Neuronal stem cell (in vitro differentiated cells): Measurements from ENCODE around the gene ISCA2.
"Not testable (repeated sequence)": the region's sequence is repeated elsewhere in the genome, so short reads cannot be mapped to it uniquely, and the experiment has no call there.

Experiments
- DNase-seq: peaks from one replicate; pipeline ENCODE4 v3.0.0-alpha.2; 2013; ENCODE audit warnings: low spot score
- H2AFZ ChIP-seq: one replicate; pipeline ENCODE4 v1.6.1; 2013; ENCODE audit warnings: mild to moderate bottlenecking, low read length, inconsistent platforms
- H2AK5ac ChIP-seq: 2 replicates; pipeline ENCODE4 v1.6.1; 2013; ENCODE audit warnings: low read depth, mild to moderate bottlenecking, inconsistent platforms, low read length, moderate library complexity, mixed read lengths
- H2BK120ac ChIP-seq: 2 replicates; pipeline ENCODE4 v1.6.1; 2013; ENCODE audit warnings: low read depth, mild to moderate bottlenecking, inconsistent platforms, low read length, moderate library complexity, mixed read lengths
- H2BK12ac ChIP-seq: one replicate; pipeline ENCODE4 v1.6.1; 2013; ENCODE audit warnings: low read length, inconsistent platforms
- H2BK15ac ChIP-seq: 2 replicates; pipeline ENCODE4 v1.6.1; 2013; ENCODE audit warnings: mild to moderate bottlenecking, low read length, inconsistent platforms, mixed read lengths
- H2BK5ac ChIP-seq: one replicate; pipeline ENCODE4 v1.6.1; 2013; ENCODE audit warnings: inconsistent platforms, mild to moderate bottlenecking, low read length, moderate library complexity
- H3K14ac ChIP-seq: one replicate; pipeline ENCODE4 v1.6.1; 2013; ENCODE audit warnings: low read length, inconsistent platforms
- H3K18ac ChIP-seq: 2 replicates; pipeline ENCODE4 v1.6.1; 2013; ENCODE audit warnings: low read length, inconsistent platforms
- H3K23ac ChIP-seq: 2 replicates; pipeline ENCODE4 v1.6.1; 2013; ENCODE audit warnings: low read depth, mild to moderate bottlenecking, mixed read lengths, low read length, inconsistent platforms; ENCODE audit not compliant: poor library complexity
- H3K27ac ChIP-seq: replicated peaks from 3 replicates; pipeline ENCODE4 v1.5.1; 2013; ENCODE audit warnings: low read length, inconsistent platforms
- H3K27me3 ChIP-seq, 3 experiments: 2 replicates each; pipeline ENCODE4 v1.6.1; 2013; ENCODE audit warnings: low read length in 3 of 3, mild to moderate bottlenecking in 2 of 3, inconsistent platforms in 1 of 3, low read depth in 1 of 3, mixed read lengths in 1 of 3, moderate library complexity in 1 of 3; ENCODE audit not compliant: control insufficient read depth in 3 of 3, insufficient read depth in 3 of 3
- H3K36me3 ChIP-seq, 2 donors: replicated peaks in 1 of 2; 2 replicates each; pipeline ENCODE4 v1.6.1; 2013; ENCODE audit warnings: low read length in 2 of 2; ENCODE audit not compliant: control insufficient read depth in 2 of 2, insufficient read depth in 2 of 2
- H3K4ac ChIP-seq: 2 replicates; pipeline ENCODE4 v1.6.1; 2013; ENCODE audit warnings: inconsistent platforms, mild to moderate bottlenecking, low read length, moderate library complexity
- H3K4me1 ChIP-seq, 2 donors: 1 replicate in 1 of 2; 2 replicates in 1 of 2; pipeline ENCODE4 v1.6.1; 2013; ENCODE audit warnings: low read length in 2 of 2, low read depth in 1 of 2; ENCODE audit not compliant: control insufficient read depth in 2 of 2, insufficient read depth in 1 of 2
- H3K4me2 ChIP-seq: one replicate; pipeline ENCODE4 v1.6.1; 2013; ENCODE audit warnings: mild to moderate bottlenecking, low read length, inconsistent platforms; ENCODE audit not compliant: insufficient read depth, poor library complexity, severe bottlenecking
- H3K4me3 ChIP-seq, 2 donors: 2 replicates each; pipeline ENCODE4 v1.5.1; 2013; ENCODE audit warnings: low read length in 2 of 2, mild to moderate bottlenecking in 2 of 2, inconsistent platforms in 1 of 2, moderate library complexity in 1 of 2
- H3K79me1 ChIP-seq: one replicate; pipeline ENCODE4 v1.6.1; 2013; ENCODE audit warnings: low read depth, mild to moderate bottlenecking, inconsistent platforms, low read length, moderate library complexity
- H3K9ac ChIP-seq: one replicate; pipeline ENCODE4 v1.6.1; 2013; ENCODE audit warnings: mild to moderate bottlenecking, low read depth, low read length, inconsistent platforms; ENCODE audit not compliant: poor library complexity
- H3K9me3 ChIP-seq, 2 donors: replicated peaks in 1 of 2; 2 replicates each; pipeline versions ENCODE3 to v1.6.1; 2013; ENCODE audit warnings: low read length in 2 of 2, mild to moderate bottlenecking in 2 of 2, inconsistent platforms in 1 of 2, low read depth in 1 of 2, mixed read lengths in 1 of 2, moderate library complexity in 1 of 2; ENCODE audit not compliant: control insufficient read depth in 2 of 2, insufficient read depth in 1 of 2
- H4K8ac ChIP-seq: one replicate; pipeline ENCODE4 v1.6.1; 2013; ENCODE audit warnings: low read depth, mild to moderate bottlenecking, inconsistent platforms, low read length, moderate library complexity
- H4K91ac ChIP-seq: one replicate; pipeline ENCODE4 v1.6.1; 2013; ENCODE audit warnings: low read length, low read depth, mild to moderate bottlenecking, inconsistent platforms; ENCODE audit not compliant: poor library complexity
- WGBS, 2 donors: extraction: QIAGEN DNeasy Blood & Tissue Kit; methylation state at CpG; one replicate each; pipeline ENCODE4 v1.1.7; 2013; ENCODE audit warnings: missing lambda C conversion rate in 2 of 2, mixed read lengths in 1 of 2; ENCODE audit not compliant: insufficient read length in 2 of 2, insufficient replicate concordance in 1 of 2; ENCODE audit errors: extremely low coverage in 2 of 2; 5-methylcytosine and 5-hydroxymethylcytosine counted together

ISCA2 gene

DNA sequence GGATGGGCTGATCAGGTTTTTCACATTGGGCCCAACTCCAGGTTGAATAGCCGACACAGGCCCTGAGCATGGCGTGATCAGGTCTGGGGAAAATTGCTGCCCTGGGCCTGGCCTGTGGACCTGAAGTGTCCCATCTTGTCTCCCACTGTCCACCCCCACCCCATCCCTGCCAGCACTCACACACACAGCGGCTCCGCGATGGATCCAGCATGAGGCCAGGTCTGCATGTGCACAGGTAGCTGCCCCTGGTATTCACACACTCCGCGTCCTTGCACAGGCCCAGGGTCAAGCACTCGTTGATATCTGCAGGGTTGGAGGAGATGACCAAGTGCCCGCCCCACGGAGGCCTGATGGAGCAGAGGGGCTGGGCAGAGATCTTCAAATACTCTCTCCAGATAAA is 38.7 kb downstream of the ISCA2 start:
- Histone ChIP-seq H2BK12ac (no peak overlapping the region), H3K9me3 (no peaks in the 10 kb centered on the region), H3K4me1 (peaks cover 4 to 5% of the 10 kb centered on the region in 2 donors), H2AK5ac (peak overlapping the region; percentile 65), H3K18ac (peak overlapping the region; percentile 38), H2AFZ (peak overlapping the region; percentile 84), H3K27me3 (peaks cover 0 to 26% (median 0%) of the 10 kb centered on the region in 3 experiments), H3K23ac (peak overlapping the region; percentile 87), H2BK5ac (peak overlapping the region; percentile 10), H4K8ac (no peak overlapping the region), H3K79me1 (no peaks in the 10 kb centered on the region), H4K91ac (no peak overlapping the region), H3K36me3 (no peaks in the 10 kb centered on the region), H2BK120ac (peak overlapping the region; percentile 19), H3K4me2 (no peak overlapping the region), H3K9ac (peak overlapping the region; percentile 24), H2BK15ac (peak overlapping the region; percentile 61), H3K4me3 (no peak overlapping the region), H3K4ac (no peak overlapping the region), H3K14ac (no peak overlapping the region), H3K27ac (no peak overlapping the region)
- no CpG with 5 or more reads among the region's 10 CpGs for WGBS, 2 donors
- no peak for DNase-seq

DNA sequence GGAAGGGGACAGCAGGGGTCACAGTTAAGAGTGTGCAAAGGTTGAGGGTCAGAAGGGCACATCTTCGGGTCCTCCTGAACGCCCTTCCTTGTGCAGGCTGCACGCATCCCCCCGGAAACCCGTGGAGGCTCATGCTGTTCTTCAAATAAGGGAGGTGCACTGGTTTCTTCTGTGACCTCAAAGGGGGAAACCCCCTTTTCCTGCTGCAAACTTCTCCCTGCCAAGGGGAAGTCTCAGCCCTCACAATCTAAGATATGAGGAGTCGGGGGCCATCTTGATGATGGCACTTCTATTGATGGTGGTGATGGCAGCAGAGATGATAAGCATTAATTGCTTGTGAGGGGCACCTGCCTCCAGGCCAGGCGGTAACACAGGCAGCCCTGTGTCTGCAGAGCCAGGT is 40.0 kb downstream of the ISCA2 start:
- Histone ChIP-seq H2AFZ (no peak overlapping the region), H3K79me1 (no peaks in the 10 kb centered on the region)
- no CpG with 5 or more reads among the region's 7 CpGs for whole genome bisulfite sequencing, 2 donors

GRCh38 chr14:74535756-74536325 is 42.3 kb downstream of the ISCA2 start:
- no peak for DNase-seq
- H4K91ac ChIP-seq: no peak overlapping the region
- no peak overlapping the region for H3K14ac ChIP-seq
- no peak overlapping the region for H2BK120ac ChIP-seq
- H3K36me3 ChIP-seq: no peaks in the 10 kb centered on the region
- H3K4me2 ChIP-seq: no peak overlapping the region
- no peaks in the 10 kb centered on the region for H3K9me3 ChIP-seq
- peaks cover 0 to 21% (median 0%) of the 10 kb centered on the region in 3 experiments for H3K27me3 ChIP-seq
- H2BK12ac ChIP-seq: no peak overlapping the region
- H4K8ac ChIP-seq: no peak overlapping the region
- no peak overlapping the region for H3K4ac ChIP-seq
- H3K4me3 ChIP-seq: no peak overlapping the region
- H2BK15ac ChIP-seq: no peak overlapping the region
- WGBS, 2 donors: no CpG with 5 or more reads among the region's 10 CpGs
- no peak overlapping the region for H3K23ac ChIP-seq
- no peaks in the 10 kb centered on the region for H3K79me1 ChIP-seq
- H2AK5ac ChIP-seq: peak overlapping the region; percentile 40
- no peak overlapping the region for H3K9ac ChIP-seq
- peak overlapping the region; percentile 65 for H3K18ac ChIP-seq
- H3K4me1 ChIP-seq: peaks cover 4 to 5% of the 10 kb centered on the region in 2 donors
- H2AFZ ChIP-seq: peak overlapping the region; percentile 53
- H2BK5ac ChIP-seq: no peak overlapping the region
- no peak overlapping the region for H3K27ac ChIP-seq

More for the DNA sequence above, 40.0 kb downstream of the ISCA2 start:
- no peak overlapping the region for H2BK12ac ChIP-seq
- no peak for DNase-seq
- H3K27me3 ChIP-seq: peaks cover 0 to 21% (median 0%) of the 10 kb centered on the region in 3 experiments
- H3K23ac ChIP-seq: no peak overlapping the region
- no peak overlapping the region for H4K91ac ChIP-seq
- H3K4ac ChIP-seq: no peak overlapping the region
- no peaks in the 10 kb centered on the region for H3K9me3 ChIP-seq
- no peak overlapping the region for H3K9ac ChIP-seq
- no peak overlapping the region for H4K8ac ChIP-seq
- no peak overlapping the region for H2BK5ac ChIP-seq
- H3K36me3 ChIP-seq: no peaks in the 10 kb centered on the region
- no peak overlapping the region for H3K4me2 ChIP-seq
- H3K18ac ChIP-seq: no peak overlapping the region
- no peak overlapping the region for H3K14ac ChIP-seq
- H2BK120ac ChIP-seq: no peak overlapping the region
- H2BK15ac ChIP-seq: no peak overlapping the region
- no peak overlapping the region for H3K4me3 ChIP-seq
- H2AK5ac ChIP-seq: no peak overlapping the region
- peaks cover 4 to 5% of the 10 kb centered on the region in 2 donors for H3K4me1 ChIP-seq
- no peak overlapping the region for H3K27ac ChIP-seq

- H2BK120ac ChIP-seq, H3K9me3 ChIP-seq, H3K79me1 ChIP-seq, H3K36me3 ChIP-seq, H3K18ac ChIP-seq, H4K91ac ChIP-seq, H4K8ac ChIP-seq, H2BK5ac ChIP-seq, H2AFZ ChIP-seq, H3K4ac ChIP-seq, H2BK12ac ChIP-seq, H3K4me2 ChIP-seq, H2AK5ac ChIP-seq, H2BK15ac ChIP-seq, H3K14ac ChIP-seq, H3K23ac ChIP-seq, DNase-seq, H3K27ac ChIP-seq, H3K9ac ChIP-seq, H3K4me3 ChIP-seq, H3K4me1 ChIP-seq: not testable (repeated sequence)
- peaks cover 0 to 21% (median 0%) of the 10 kb centered on the region in 3 experiments for H3K27me3 ChIP-seq
- WGBS, 2 donors: no CpG with 5 or more reads among the region's 3 CpGs
Observed at GRCh38 chr14:74536336-74536735, 42.8 kb downstream of the ISCA2 start.
